Stimulated activated CD4-positive, alpha-beta T cell treated with anti-CD3 and anti-CD28 coated beads, TNF-alpha, amount 100 ng/mL, for 4 hours (primary cell): ENCODE data around the gene OPN3.

Source experiments
- DNase-seq, 3 experiments: peaks; one replicate each; pipeline ENCODE4 v3.0.0-alpha.2; 2020; ENCODE audit warnings: low read depth in 3 of 3

The OPN3 gene

DNA sequence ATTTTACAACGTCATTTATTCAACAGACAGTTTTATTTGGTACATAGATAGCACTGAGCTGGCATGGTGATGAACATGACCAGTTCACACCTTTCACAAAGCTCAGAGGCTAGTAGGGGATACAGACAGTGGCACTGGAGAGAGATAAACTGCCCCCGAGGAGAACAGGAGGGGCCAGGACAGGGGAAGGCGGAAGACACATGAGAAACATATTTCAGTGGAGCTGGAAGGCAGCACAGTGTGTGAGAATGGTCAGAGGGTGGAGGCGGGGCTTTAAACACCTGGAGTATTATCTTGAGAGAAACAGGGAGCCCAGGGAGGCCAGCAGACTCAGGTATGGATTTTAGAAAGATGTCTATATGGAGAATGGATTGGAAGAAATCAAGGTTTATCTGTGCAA, 49.5 kb downstream of the OPN3 start:
- DNase-seq: no peak

DNA sequence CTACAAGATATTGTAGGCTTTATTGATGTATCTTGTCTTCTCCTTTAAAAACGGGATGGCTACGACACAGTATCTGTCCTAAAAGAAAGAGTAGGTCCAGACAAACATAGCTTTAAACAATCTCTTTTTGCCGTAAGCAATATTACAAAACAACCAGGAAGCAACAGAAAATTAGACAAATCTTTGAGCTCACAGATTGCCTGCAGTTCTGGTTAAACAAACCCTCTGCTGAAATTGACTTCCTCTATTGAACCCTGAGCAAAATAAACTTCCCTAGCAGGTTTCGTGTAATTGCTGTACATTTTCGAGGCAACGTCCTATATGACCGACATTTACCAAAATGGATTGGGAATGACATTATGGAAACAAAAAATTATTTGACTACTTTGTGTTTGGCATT, 50.6 kb downstream of the OPN3 start:
- DNase-seq: no peak

DNA sequence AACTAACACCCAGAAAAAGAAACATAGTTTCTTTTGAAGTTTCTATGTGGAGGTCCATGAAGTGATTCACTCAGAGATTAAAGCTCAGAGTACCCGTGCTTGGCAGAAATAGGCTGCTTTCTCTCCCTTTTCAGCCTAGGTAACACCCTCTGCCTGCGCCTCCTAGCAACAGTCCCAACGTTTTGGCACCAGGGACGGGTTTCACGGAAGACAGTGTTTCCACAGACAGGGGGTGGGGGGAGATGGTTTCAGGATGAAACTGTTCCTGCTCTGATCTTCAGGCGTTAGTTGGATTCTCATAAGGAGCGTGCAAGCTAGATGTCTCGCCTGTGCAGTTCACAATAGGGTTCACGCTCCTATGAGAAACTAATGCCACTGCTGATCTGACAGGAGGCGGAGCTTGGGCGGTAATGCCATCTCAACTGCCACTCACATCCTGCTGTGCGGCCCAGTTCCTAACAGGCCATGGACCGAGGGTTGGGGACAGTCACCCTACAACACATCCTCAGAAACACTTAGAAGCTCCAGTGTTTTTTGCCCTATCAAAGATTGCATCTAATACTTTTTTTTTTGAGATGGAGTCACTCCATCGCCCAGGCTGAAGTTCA, 53.2 kb downstream of the OPN3 start:
- DNase-seq: no peak

DNA sequence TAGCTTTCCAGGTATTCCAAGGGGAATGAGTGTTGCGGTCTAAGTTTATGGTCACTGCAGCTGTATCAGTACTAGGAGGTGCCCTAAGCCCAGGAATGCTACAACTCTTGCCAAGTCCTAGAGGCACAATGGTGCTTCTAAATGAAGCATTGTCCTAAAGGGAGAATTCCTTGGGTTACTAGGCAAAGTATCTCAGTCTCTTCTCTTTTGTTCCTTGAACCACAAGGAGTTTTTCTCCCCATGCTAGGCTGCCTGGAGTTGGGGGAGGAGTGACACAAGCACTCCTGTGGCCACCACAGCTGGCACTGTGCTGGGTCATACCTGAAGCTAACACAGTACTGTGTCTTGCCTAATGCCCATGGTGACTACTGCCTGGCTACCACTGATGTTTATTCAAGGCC, 57.2 kb downstream of the OPN3 start:
- no peak for DNase-seq

DNA sequence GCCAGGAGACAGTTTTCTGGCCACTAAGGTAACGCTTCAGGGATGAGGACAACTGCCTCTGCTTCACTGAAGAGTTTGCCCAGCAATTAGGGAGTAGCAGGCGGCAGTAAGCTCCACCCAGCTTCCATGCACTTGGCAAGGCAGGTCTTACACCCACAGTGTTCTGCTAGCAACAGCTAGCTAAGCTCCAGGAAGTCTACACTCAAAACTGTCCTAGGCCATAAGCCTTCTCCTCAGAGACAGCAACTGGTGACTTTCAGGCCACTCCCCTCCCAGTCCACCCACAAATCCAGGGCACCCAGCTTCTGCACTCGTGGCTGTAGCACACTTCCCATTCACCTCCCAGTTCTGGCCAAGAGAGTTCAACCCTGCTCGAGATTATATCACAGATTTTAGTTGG, 60.7 kb downstream of the OPN3 start:
- DNase-seq: no peak

DNA sequence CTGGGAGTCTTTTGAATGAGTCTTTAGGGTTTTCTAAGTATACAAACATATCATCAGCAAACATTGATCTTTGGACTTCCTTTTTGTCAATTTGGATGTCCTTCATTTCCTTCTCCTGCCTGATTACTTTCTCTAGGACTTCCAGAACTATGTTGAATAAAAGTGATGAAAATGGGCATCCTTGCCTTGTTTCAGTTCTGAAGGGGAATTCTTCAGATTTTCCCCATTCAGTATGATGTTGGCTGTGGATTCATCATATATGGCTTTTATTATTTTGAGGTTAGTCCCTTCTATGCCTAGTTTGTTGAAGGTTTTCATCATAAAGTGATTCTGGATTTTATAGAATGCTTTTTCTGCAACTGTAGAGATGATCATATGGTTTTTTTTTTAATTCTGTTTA, 66.0 kb downstream of the OPN3 start:
- no peak for DNase-seq

DNA sequence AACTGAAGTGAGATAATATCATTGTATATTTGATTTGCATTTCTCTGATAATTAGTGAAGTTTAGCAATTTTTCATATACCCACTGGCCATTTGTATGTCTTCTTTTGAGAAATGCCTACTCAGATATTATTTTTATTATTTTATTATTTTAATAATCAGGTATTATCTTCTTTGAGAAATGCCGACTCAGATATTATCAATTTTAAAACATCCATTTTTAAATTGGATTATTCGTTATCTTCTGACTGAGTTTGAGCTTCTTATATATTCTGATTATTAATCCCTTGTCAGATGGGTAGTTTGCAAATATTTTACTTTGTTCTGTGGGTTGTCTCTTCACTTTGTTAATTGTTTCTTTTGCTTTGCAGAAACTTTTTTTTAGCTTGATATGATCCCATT, 70.3 kb downstream of the OPN3 start:
- DNase-seq: no peak

DNA sequence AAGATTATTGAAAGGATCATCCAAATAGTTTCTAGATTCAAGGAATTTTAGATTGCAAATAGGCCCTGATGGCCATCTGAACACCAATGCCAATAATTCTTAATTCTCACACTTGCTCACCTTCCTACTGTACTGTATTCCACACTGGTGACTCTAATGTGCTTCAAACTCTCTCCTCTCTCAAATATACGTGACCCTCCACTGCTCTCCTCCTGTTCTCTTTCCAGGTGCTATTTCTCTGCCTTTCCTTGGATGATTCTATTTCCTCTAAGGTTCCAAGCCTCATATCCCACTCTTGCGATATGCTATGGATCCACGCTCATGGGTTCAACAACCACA, 79.4 kb downstream of the OPN3 start:
- DNase-seq: no peak

DNA sequence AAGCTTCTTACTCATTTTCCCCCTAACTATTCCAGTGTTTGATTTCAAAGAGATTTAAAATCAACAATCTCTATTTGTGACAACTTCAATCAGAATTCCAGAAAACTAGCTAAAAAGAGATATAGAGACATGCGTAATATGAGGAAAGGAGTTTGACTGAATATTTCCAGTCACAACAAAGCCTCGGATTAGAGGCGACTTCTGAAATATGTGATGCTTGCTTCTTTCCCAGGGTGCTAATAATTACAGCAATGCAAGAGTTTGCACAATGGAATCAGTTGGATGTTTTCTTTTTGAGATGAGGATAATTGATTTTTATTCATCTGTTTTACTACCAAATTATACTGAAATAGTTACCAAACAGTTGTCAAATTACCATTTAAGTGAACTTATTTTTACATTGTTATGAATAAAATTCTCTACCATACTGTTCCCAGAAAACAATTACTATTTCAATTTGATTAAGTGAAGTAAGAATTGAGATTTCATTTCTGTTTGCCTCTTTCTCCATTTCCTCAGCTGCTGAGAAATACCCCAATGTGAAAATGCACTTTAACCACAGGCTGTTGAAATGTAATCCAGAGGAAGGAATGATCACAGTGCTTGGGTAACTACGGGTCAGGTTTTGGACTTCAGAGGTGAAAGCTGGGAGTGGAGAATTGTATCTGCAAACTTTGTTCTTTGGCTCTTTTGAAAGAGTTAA, 79.9 kb downstream of the OPN3 start:
- DNase-seq: no peak

DNA sequence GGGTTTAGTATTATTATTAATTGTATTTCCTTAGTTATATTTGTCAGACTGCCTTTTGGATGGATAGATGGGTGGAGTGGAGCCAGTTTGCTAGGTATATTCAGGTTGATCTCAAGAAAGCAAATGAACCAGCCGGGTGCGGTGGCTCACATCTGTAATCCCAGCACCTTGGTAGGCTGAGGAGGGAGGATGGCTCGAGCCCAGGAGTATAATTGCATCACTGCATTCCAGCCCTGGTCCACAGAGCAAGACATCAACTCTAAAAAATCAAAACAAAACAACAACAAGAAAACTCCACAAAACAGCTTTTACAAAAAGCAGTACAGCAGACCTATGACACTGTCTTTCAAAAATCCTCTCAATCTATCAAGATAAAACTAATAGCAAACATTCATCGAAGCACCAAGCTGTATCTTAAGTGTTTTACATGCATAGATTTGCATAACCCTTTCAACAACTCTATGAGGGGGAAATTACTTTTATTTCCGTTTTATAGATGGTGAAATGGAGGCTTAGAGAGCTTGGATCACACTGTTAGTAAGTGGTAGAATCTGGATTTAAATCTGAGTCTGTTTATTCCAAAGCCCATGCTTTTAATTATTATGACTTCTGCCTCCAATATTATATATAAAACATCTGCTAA, 82.5 kb downstream of the OPN3 start:
- DNase-seq: no peak

DNA sequence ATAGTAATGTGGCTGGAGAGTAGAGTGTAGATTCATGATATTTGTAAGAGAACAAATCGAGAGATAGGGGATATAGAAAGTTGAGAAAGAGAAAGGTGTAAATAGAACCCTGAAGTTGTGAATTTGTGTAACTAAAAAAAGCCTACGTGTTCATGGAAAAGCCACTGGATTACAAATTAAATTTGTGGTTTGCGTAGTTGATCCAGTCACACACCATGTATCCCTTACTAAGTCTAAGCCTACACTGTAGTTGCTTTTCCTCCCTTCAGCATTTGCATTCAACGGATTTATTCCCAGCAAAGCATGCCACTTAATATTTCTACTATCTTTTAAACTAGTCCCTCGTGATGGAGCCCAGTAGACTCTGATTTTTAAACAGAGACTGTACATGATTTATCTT, 83.1 kb downstream of the OPN3 start:
- no peak for DNase-seq

DNA sequence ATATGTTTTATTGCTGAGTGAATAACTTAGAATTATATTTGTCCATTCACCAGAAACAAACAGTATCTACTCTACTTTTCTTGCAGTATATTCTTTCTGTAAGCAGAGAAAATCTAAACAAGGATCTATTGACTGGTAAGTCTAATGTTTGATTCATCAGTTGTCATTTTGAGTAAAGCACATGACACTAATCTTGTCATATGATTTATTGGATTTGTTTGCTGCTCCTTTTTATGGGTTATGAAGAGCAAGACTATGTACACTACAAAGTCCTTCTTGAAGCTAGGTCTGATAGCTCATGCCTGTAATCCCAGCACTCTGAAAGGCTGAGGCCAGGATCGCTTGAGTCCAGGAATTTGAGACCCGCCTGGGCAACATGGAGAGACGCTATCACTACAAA, 84.6 kb downstream of the OPN3 start:
- DNase-seq: no peak

DNA sequence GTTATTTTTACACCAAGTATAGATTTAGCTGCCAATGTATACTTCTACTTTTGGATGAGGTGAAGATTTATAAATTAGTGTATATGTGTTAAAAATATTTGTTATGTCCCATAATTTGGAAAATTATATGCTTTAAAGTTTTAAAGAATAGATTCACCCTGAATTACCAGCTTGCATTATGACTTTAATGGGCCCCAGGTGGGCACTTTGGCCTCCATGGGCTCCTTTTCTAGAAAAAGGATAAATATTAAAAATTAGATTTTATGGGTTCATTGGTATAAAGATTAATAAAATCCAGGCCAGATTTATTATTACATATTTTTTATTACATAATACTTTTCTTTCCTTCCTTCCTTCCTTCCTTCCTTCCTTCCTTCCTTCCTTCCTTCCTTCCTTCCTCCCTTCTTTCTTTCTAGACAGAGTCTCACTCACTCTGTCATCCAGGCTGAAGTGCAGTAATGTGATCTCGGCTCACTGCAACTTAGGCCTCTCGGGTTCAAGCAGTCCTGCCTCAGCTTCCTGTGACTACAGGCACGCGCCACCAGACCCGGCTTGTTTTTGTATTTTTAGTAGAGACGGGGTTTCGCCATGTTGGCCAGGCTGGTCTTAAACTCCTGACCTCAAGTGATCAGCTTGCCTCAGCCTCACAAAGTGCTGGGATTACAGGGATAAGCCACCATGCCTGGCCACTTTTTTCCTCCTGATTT, 86.1 kb downstream of the OPN3 start:
- DNase-seq: no peak

DNA sequence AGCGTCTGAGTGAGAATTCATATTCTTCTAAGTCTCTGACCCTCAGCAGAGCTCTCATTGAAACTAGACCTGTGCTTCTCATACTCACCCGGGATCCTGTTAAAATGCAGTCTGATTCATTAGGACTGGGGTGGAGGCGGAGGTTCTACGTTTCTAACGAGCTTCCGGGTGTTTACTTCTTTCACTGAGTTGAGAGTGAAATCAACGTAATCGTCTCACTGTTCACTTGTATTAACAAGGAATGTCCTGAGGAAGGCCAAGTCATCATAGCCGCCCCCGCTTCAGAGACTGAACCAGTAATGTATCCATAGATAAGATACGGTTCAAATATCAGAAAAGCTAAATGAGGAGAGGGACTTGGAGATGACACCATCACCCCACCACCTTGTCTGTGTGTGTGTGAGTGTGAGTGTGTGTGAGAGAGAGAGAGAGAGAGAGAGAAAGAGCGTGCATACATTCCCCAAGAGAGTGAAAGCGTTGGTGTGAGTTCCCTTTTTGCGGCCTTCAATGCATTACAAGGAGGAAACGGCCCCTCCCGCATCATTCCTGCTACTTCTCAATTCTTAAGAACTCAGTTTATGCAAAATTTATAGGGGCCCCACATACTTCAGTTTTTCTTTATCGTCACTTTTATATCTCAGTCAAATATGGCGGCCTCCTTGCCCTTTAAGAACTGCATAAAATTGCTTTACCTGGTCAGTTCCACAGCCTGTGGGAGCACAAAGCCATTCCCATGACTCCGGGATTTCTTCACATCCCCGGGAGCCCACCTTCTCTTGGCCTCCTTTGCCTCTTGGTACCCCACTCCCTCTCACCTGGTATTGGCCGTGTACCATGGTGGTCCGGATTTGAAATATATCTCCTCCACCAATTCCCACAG, 88.2 kb downstream of the OPN3 start:
- DNase-seq: peak; percentile 11 to 23 (median 21)

DNA sequence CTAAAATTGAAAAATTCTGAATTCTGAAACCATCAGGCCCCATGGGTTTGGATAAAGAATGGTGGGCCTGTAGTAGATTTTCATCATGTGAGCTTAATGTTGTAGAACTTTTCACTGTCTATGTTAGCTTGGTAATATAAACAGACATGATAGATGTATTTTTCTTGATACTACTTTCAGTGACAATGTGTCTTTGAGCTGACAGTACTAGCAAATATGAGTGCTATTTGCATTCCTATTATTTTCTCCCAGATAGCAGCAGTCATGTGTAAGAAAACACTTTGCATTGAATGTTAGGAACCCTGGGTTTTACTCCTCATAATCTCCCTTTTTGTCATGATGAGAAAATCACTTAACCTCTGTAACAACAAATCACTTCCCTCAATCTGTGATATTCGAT, 89.9 kb downstream of the OPN3 start:
- DNase-seq: no peak

DNA sequence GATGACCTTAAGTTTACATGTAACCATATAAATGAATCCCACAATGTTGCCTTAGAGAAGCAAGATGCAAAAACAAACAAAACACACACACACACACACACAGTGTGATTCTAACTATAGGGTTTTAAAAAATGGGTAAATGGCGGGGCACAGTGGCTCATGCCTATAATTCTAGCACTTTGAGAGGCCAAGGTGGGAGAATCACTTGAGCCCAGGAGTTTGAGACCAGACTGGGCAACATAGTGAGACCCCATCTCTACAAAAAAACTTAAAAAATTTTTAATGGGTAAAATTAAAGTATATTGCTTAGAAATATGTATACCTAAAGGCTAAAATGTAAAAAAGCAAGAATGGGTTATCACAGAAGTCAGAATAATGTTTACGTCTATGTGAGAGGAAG, 92.2 kb downstream of the OPN3 start:
- DNase-seq: no peak
